Endothelial cell of umbilical vein (primary cell): ENCODE data around the gene STRN3. TPM values are rescaled to one million over a fixed set of nuclear protein-coding genes. Genes with fewer than 3 reads are reported as not detected.

Source experiments
- BruUV-seq: library from RNA; stranded (reverse); fragments of 400-500 nt; replicated peaks from 2 replicates; lab custom pipeline; 2021; lab: Mats Ljungman, UMichigan
- CTCF ChIA-PET: fragments of 300-600, 350-600 bp; sonication (Branson Sonifier 250); formaldehyde crosslinking; loops from one replicate; lab custom pipeline; 2021; ENCODE audit warnings: antibody characterized with exemption, inconsistent platforms; lab: Charles Lee
- POLR2A ChIA-PET: fragments of 300-600, 350-600 bp; sonication (Branson Sonifier 250); formaldehyde crosslinking; loops from one replicate; lab custom pipeline; 2021; ENCODE audit warnings: antibody characterized with exemption, inconsistent platforms; lab: Charles Lee
- DNase-seq: peaks from one replicate; pipeline ENCODE4 v3.0.0-alpha.2; 2011; ENCODE audit warnings: low read depth, low spot score
- FAIRE-seq: peaks from 2 replicates; lab custom pipeline; 2011; peaks lifted over from hg19 to GRCh38; lab: Jason Lieb, UNC
- H2AFZ ChIP-seq: 2 replicates; pipeline ENCODE4 v1.6.0; 2012; ENCODE audit warnings: low read depth, low read length, control low read depth, inconsistent platforms
- H3K27ac ChIP-seq: 2 replicates; pipeline ENCODE4 v1.5.1; 2011; ENCODE audit warnings: low read depth, mild to moderate bottlenecking, control low read depth, low read length, moderate library complexity; ENCODE audit not compliant: insufficient read depth
- H3K27me3 ChIP-seq, 2 experiments: 2 replicates each; pipeline versions ENCODE4 v1.6.0 to v1.6.1; 2011; ENCODE audit warnings: low read length in 2 of 2, mixed read lengths in 1 of 2; ENCODE audit not compliant: control insufficient read depth in 2 of 2, insufficient read depth in 2 of 2
- H3K36me3 ChIP-seq, 2 experiments: 2 replicates in 1 of 2; 3 replicates in 1 of 2; pipeline ENCODE4 v1.5.1; 2011; ENCODE audit warnings: low read length in 2 of 2, mild to moderate bottlenecking in 1 of 2, moderate library complexity in 1 of 2; ENCODE audit not compliant: control insufficient read depth in 2 of 2, insufficient read depth in 2 of 2; ENCODE audit errors: extremely low read depth in 1 of 2
- H3K4me1 ChIP-seq: 3 replicates; pipeline ENCODE4 v1.5.1; 2011; ENCODE audit warnings: mild to moderate bottlenecking, low read length; ENCODE audit not compliant: control insufficient read depth, insufficient read depth; ENCODE audit errors: extremely low read depth
- H3K4me2 ChIP-seq: 2 replicates; pipeline ENCODE4 v1.6.1; 2011; ENCODE audit warnings: low read length, control low read depth, mixed read lengths; ENCODE audit not compliant: insufficient read depth
- H3K4me3 ChIP-seq, 3 experiments: fragments of 200-600 bp in 1 of 3; sonication (generic), shearing (Covaris generic) in 1 of 3; replicated peaks in 1 of 3; 2 replicates each; pipeline ENCODE4 v1.5.1; 2011 to 2016; ENCODE audit warnings: control low read depth in 3 of 3, low read length in 3 of 3, mild to moderate bottlenecking in 2 of 3, inconsistent platforms in 1 of 3, low read depth in 1 of 3, moderate library complexity in 1 of 3; ENCODE audit not compliant: insufficient read depth in 1 of 3
- H3K79me2 ChIP-seq: 2 replicates; pipeline ENCODE4 v1.6.0; 2012; ENCODE audit warnings: low read length, inconsistent platforms; ENCODE audit not compliant: control insufficient read depth, insufficient read depth
- H3K9ac ChIP-seq: replicated peaks from 2 replicates; pipeline ENCODE3; 2011; ENCODE audit warnings: low read length, control low read depth; ENCODE audit not compliant: insufficient read depth; ENCODE audit errors: extremely low read depth
- H3K9me1 ChIP-seq: replicated peaks from 3 replicates; pipeline ENCODE4 v1.6.0; 2011; ENCODE audit warnings: mild to moderate bottlenecking, low read length; ENCODE audit not compliant: control insufficient read depth, insufficient read depth; ENCODE audit errors: extremely low read depth
- H3K9me3 ChIP-seq: replicated peaks from 2 replicates; pipeline ENCODE4 v1.5.1; 2012; ENCODE audit warnings: low read length, inconsistent platforms; ENCODE audit not compliant: control insufficient read depth, insufficient read depth
- H4K20me1 ChIP-seq: replicated peaks from 2 replicates; pipeline ENCODE3; 2011; ENCODE audit warnings: mild to moderate bottlenecking, low read length; ENCODE audit not compliant: control insufficient read depth, insufficient read depth; ENCODE audit errors: extremely low read depth
- CTCF ChIP-seq, 2 donors: IDR thresholded peaks; 1 replicate in 1 of 2; 2 replicates in 1 of 2; pipeline ENCODE4 v1.5.1; 2011; ENCODE audit warnings: low read length in 2 of 2, mild to moderate bottlenecking in 2 of 2, moderate library complexity in 2 of 2, control low read depth in 1 of 2, inconsistent platforms in 1 of 2, low read depth in 1 of 2; ENCODE audit not compliant: insufficient read depth in 1 of 2; ENCODE audit errors: extremely low read depth in 1 of 2
- EZH2 ChIP-seq: IDR thresholded peaks from 2 replicates; pipeline ENCODE4 v1.6.1; 2012; ENCODE audit warnings: borderline replicate concordance, low read depth, mild to moderate bottlenecking, moderate library complexity, low read length, inconsistent platforms; ENCODE audit not compliant: severe bottlenecking
- FOS ChIP-seq: IDR thresholded peaks from 2 replicates; pipeline ENCODE4 v1.6.1; 2011; ENCODE audit warnings: mild to moderate bottlenecking, low read length, moderate library complexity, borderline replicate concordance; ENCODE audit not compliant: insufficient read depth
- GATA2 ChIP-seq: IDR thresholded peaks from 2 replicates; pipeline ENCODE4 v1.7.0; 2011; ENCODE audit warnings: low read depth, mild to moderate bottlenecking, moderate library complexity, mixed read lengths, low read length; ENCODE audit not compliant: insufficient read length, insufficient read depth
- JUN ChIP-seq: IDR thresholded peaks from 2 replicates; pipeline ENCODE4 v1.6.1; 2011; ENCODE audit warnings: borderline replicate concordance, low read depth; ENCODE audit not compliant: insufficient read length, insufficient read depth
- MAX ChIP-seq: IDR thresholded peaks from 2 replicates; pipeline ENCODE4 v1.6.1; 2011; ENCODE audit not compliant: insufficient read depth, insufficient read length
- MYC ChIP-seq: IDR thresholded peaks from one replicate; pipeline ENCODE4 v1.6.1; 2011; ENCODE audit warnings: mild to moderate bottlenecking, low read depth, low read length
- POLR2A ChIP-seq: IDR thresholded peaks from 2 replicates; pipeline ENCODE4 v1.6.1; 2012; ENCODE audit warnings: low read depth, mild to moderate bottlenecking, control low read depth, low read length
- POLR2AphosphoS5 ChIP-seq: IDR thresholded peaks from 2 replicates; pipeline ENCODE4 v1.6.1; 2012; ENCODE audit warnings: low read depth, mild to moderate bottlenecking, control low read depth, low read length, moderate library complexity; ENCODE audit not compliant: insufficient read depth
- dilution Hi-C: fragments of 300-500 bp; cut with MboI; formaldehyde crosslinking; loops from one replicate; pipeline ENCODE4 v1.15.0; 2019; ENCODE audit warnings: low sequenced_read_pairs; ENCODE audit not compliant: extremely low pct_ligation_motif_present
- intact Hi-C: fragments of 100-400 bp; cut with micrococcal nuclease; formaldehyde crosslinking; loops from one replicate; pipeline ENCODE4 v1.10.0; 2022
- polyA plus RNA-seq, 4 experiments: library from polyadenylated mRNA; depleted of rRNA in 3 of 4; stranded (reverse) in 3 of 4; unstranded in 1 of 4; fragments of >200 nt; gene quantifications; 2 replicates each; pipeline versions ENCODE4 v1.2.1 to v1.2.3, GENCODE V29; 2011 to 2012; ENCODE audit warnings: missing spikeins in 1 of 4
- total RNA-seq: library from RNA; stranded (reverse); gene quantifications from 2 replicates; pipeline ENCODE4 v1.2.3, GENCODE V29; 2021

Gene STRN3
- total and polyA plus RNA-seq, 2 donors (not counting 3 experiments of a cell fraction or from before 2014, with no cell fraction given) = 8.4 to 35.1 TPM

- ChIA-PET CTCF (interaction anchor here (1.0 kb wide), 1 partner anchor 43 kb away, joined by 3 read pairs; no protein-coding TSS in a partner anchor), POLR2A (no interaction called here)
- Histone ChIP-seq H3K4me2 (peak overlapping the region; percentile 87), H3K9me3 (no peaks in the 10 kb centered on the region), H3K4me1 (peaks cover 21% of the 10 kb centered on the region), H3K27ac (no peak overlapping the region), H3K36me3 (no peaks in the 10 kb centered on the region), H3K9ac (peak overlapping the region; percentile 92), H3K79me2 (peaks cover 69% of the 10 kb centered on the region), H2AFZ (no peak overlapping the region), H3K4me3 (peak overlapping the region in 1 of 3 experiments; percentile 59), H3K9me1 (no peaks in the 10 kb centered on the region), H3K27me3 (no peaks in the 10 kb centered on the region), H4K20me1 (peaks cover 14% of the 10 kb centered on the region)
- dilution Hi-C loops = no loop called here
- TF ChIP-seq MAX (no peak), EZH2 (no peak), MYC (no peak), POLR2A (no peak), CTCF (IDR thresholded peaks at IDR 0.05; ENCODE audit: extremely low read depth in 1 of 2, insufficient read depth in 1 of 2, low read depth in 1 of 2, low read length in 2 of 2) (no peak), POLR2AphosphoS5 (no peak)
- DNase-seq = peak; percentile 19
- FAIRE-seq = no peak
- intact Hi-C loops = no loop called here
- no TSS peak for BruUV-seq
These were observed 2.1 kb downstream of the STRN3 start for GRCh38 chr14:31024010-31024480.

- peaks cover 16% of the 10 kb centered on the region for H4K20me1 ChIP-seq
- no peaks in the 10 kb centered on the region for H3K9me1 ChIP-seq
- no peak for TF ChIP-seq FOS
- no peak for TF ChIP-seq JUN
- TF ChIP-seq MYC = no peak
- TF ChIP-seq POLR2AphosphoS5 = no peak
- TF ChIP-seq MAX = no peak
- no peak for TF ChIP-seq EZH2
- TF ChIP-seq POLR2A = no peak
- TF ChIP-seq CTCF (IDR thresholded peaks at IDR 0.05; ENCODE audit: extremely low read depth in 1 of 2, insufficient read depth in 1 of 2, low read depth in 1 of 2, low read length in 2 of 2) = no peak
- no peak for TF ChIP-seq GATA2
- H3K4me3 ChIP-seq = no peak overlapping the region
- no TSS peak for BruUV-seq
- no peak overlapping the region for H3K4me2 ChIP-seq
- no peaks in the 10 kb centered on the region for H3K36me3 ChIP-seq
- H3K4me1 ChIP-seq = peaks cover 17% of the 10 kb centered on the region
- no peaks in the 10 kb centered on the region for H3K9me3 ChIP-seq
- no peak overlapping the region for H2AFZ ChIP-seq
- no peak for FAIRE-seq
- peaks cover 85% of the 10 kb centered on the region for H3K79me2 ChIP-seq
- no peak overlapping the region for H3K27ac ChIP-seq
- intact Hi-C loops = no loop called here
- H3K9ac ChIP-seq = no peak overlapping the region
- dilution Hi-C loops = no loop called here
- no peak for DNase-seq
- CTCF ChIA-PET = interaction anchor here (0.9 to 1.2 kb wide), 2 partner anchors 16 to 17 kb away, joined by 3 read pairs; no protein-coding TSS in a partner anchor
- no peaks in the 10 kb centered on the region for H3K27me3 ChIP-seq
- POLR2A ChIA-PET = no interaction called here
These were observed 3.8 kb downstream of the STRN3 start for GRCh38 chr14:31022386-31022785.
